Activated CD8-positive, alpha-beta memory T cell treated with anti-CD3 and anti-CD28 coated beads, Interleukin-2, amount 50 U/mL, for 4 hours (primary cell): ENCODE results near the gene GLYAT.
"Not testable (repeated sequence)": the region's sequence is repeated elsewhere in the genome, so short reads cannot be mapped to it uniquely, and the experiment has no call there.

ENCODE experiments used
- DNase-seq: peaks from one replicate; pipeline ENCODE4 v3.0.0-alpha.2; 2020

The GLYAT gene

DNA sequence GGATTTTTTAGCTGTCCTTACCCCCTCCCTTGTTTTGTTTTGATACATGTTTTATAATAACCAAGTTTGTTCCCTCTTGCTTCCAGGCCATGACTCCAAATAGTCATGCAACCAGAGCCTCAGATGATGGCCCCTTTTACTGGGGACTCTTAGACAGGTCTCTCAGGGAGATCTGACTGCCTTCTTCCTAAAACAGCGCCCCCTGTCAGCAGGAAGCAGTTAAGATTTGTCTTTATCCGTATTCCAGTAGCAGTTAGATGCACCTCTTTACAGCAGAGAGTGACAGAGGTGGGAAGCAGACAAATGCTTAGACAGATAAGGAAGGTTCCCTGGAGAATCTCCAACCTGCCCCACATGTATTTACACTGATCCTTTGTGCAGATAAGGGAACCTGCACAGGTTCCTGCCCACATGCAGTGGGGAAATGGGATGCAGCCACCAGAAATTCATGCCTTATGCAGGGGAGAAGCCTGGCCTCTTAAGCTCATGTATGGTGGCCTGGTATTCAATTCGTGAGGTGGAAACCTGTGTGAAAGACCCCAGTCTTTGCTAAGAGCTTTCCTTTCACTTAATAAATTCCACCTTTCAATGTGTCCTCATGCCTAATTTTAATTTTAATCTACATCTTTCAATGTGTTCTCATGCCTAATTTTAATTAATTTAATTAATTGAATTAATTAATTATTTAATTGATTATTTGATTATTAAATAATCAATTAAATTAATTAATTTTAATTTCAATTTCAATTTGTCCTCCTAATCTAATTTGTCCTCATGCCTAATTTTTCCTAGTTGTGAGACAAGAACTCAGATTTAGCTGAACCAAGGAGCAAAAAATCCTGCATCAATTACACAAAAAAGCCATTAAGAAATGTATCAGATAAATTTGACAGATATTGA, 11.5 kb upstream of the GLYAT start:
- no peak for DNase-seq

DNA sequence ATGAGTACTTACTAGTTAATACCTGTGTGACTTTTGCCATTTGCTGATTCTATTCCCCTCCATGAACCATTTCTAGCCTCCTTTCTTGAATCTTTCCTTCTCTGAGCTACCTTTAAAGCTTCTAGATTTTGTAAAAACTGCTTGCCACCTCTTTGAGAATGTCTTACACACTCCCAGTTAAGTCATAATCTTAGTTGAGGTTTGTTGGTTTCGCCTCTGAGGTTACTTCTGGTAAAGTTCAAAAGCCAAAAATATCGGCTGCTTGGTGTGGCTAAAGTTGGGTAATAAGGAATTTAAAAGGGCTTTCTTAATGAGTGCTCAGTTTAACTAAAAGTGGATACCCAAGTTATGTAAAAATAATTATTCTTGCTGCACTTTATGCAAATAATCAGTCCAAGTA, 10.4 kb upstream of the GLYAT start:
- DNase-seq, result no peak

DNA sequence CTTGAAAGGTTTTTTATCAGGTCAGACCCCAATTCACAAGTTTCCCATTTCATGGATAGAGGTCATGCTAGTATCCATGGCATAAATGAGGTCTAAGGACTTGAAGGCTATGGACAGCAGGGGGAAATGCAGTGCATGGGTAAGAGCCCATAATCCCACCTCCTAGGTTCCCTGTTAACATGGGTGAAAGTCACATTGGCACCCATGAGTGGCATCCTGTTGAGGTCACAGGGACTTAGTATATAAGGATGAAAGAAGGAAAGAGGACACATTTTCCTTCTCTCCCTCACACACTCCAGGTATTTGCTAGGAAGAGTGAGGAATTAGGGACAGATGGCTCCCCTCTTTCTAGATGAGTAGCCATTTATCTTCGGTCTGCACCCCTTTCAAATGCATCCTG, 9.4 kb upstream of the GLYAT start:
- no peak for DNase-seq

DNA sequence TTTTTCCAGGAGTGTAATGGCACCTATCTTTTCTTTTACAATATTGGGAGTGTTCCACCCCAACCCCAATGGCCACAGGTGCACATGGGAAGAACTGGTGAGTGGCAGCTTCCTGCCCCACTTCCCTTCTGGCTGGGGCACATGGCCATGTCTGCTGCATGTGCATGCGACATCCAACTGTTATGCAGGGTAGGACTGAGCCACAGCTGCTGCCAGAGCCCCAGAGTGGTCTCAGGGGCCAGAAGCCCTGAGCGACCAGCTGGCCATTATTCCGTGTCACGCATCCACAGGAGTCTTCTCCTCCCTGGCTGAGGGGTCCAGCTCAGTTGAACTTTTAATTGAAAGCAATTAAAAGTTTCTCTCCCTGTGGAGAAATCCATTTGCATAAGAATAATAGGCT, 8.7 kb upstream of the GLYAT start:
- DNase-seq, result no peak

GRCh38 chr11:58739725-58740430, 8.1 kb upstream of the GLYAT start:
- no peak for DNase-seq

DNA sequence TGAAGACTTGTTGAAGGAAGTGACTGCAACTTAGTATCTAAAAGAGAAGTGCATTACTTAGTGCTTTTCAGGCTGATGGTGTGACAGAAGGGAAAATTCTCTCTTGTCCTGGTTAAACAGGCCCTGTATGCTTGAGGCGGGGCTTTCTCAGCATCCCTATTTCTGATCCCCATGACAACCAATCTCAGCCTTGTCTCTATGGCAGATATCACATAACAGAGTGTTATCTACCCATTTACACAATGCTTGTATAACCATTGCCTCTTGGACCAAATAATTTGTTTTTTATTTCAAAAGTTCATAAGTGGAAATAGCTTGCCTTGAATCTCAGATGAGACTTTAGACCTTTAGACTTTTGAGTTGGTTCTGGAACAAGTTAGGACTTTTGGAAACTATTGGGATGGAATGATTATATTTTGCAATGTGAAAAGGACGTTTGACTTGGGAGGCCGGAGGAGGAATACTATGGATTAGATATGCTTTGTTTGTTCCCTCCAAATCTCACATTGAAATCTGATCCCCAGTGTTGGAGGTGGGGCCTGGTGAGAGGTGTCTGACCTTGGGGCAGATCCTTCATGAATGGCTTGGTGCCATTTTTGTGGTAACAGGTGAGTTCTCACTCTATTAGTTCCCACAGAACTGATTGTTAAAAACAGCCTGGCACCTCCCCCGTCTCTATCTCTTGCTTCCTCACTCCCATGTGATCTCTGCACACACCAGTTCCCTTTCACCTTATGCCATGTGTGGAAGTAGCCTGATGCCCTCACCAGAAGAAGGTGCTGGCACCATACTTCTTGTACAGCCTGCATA, 3.1 kb upstream of the GLYAT start:
- no peak for DNase-seq

- no peak for DNase-seq
These were observed 1.1 kb downstream of the GLYAT start for GRCh38 chr11:58730507-58731089.

DNA sequence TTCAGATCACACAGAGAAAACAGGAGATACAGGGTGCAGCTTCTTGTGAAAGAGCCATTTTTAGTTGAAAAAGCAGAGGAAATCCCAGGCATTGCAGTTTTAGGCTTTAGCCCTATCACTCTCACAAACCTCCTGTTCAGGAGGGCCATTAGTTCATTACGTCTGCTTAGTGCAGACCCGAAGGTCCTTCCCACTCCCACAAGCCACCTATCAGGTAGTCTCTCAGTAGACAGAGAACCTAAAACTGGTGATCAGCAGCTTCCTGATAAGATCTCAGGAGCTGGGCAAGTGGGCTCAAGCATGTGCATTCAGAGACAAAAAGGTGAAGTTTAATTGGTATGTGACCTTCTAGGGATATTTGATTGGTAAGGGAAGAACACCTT, 4.3 kb downstream of the GLYAT start:
- DNase-seq, result no peak

- no peak for DNase-seq
These were observed 4.9 kb downstream of the GLYAT start for GRCh38 chr11:58726737-58727414.

GRCh38 chr11:58719406-58720117, 12.2 kb downstream of the GLYAT start:
- DNase-seq, result no peak

- DNase-seq, result no peak
These were observed 19.2 kb downstream of the GLYAT start for GRCh38 chr11:58712531-58712930.

- no peak for DNase-seq
These were observed 19.9 kb downstream of the GLYAT start for GRCh38 chr11:58711832-58712231.

- DNase-seq, result no peak
These were observed 24.0 kb downstream of the GLYAT start for GRCh38 chr11:58707767-58708166.

DNA sequence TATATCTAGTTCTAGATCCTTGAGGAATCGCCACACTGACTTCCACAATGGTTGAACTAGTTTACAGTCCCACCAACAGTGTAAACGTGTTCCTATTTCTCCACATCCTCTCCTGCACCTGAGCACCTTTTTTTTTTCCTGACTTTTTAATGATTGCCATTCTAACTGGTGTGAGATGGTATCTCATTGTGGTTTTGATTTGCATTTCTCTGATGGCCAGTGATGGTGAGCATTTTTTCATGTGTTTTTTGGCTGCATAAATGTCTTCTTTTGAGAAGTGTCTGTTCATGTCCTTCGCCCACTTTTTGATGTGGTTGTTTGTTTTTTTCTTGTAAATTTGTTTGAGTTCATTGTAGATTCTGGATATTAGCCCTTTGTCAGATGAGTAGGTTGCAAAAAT, 34.9 kb downstream of the GLYAT start:
- DNase-seq, result not testable (repeated sequence)

GRCh38 chr11:58693026-58693425, 38.7 kb downstream of the GLYAT start:
- no peak for DNase-seq

DNA sequence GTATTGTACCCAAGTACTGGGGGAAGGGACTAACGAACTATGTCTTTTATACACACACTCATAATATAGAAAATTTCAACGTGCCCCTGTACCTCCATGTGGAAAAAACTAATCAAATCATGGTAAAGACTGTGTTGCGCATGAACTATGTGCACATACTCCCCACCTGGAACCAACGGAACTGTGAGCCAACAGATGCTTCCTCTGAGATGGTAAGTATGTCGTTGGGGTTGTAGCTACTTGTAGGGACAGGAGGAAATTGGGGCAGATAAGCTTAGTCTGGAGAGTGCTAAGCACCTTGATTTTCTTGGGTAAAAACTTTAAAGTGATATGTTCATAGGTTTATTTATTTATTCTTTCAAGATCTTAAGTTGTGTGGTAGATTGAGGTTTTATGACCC, 40.1 kb downstream of the GLYAT start:
- no peak for DNase-seq

- DNase-seq, result no peak
These were observed 42.8 kb downstream of the GLYAT start for GRCh38 chr11:58688789-58689503.

GRCh38 chr11:58685973-58686722, 45.6 kb downstream of the GLYAT start:
- no peak for DNase-seq

GRCh38 chr11:58682660-58683059, 49.1 kb downstream of the GLYAT start:
- DNase-seq, result not testable (repeated sequence)

DNA sequence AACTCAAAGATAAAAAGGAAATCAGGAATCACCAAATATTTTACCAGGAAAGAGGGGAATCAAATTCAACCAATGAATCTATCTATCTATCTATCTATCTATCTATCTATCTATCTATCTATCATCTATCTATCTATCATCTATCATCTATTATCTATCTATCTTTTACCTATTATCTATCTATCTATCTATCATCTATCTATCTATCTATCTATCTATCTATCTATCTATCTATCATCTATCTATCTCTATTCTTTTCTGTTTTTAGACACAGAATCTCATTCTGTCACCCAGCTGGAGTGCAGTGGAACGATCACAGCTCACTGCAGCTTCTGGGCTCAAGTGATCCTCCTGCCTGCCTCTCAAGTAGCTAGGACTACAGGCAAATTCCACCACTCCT, 54.2 kb downstream of the GLYAT start:
- not testable (repeated sequence) for DNase-seq
